Stimulated activated CD8-positive, alpha-beta memory T cell treated with anti-CD3 and anti-CD28 coated beads, Interleukin-12 subunit alpha, Interleukin-12 subunit beta, amount 100 ng/mL, for 1 hour (primary cell): Measurements from ENCODE around the gene TP73.
A peak's percentile ranks its signal among the peaks of the same experiment; 100 is the strongest.
"Not testable (repeated sequence)": the region's sequence is repeated elsewhere in the genome, so short reads cannot be mapped to it uniquely, and the experiment has no call there.

ENCODE experiments used
- DNase-seq: peaks from one replicate; pipeline ENCODE4 v3.0.0-alpha.2; 2020; ENCODE audit warnings: low read depth

Gene TP73

DNA sequence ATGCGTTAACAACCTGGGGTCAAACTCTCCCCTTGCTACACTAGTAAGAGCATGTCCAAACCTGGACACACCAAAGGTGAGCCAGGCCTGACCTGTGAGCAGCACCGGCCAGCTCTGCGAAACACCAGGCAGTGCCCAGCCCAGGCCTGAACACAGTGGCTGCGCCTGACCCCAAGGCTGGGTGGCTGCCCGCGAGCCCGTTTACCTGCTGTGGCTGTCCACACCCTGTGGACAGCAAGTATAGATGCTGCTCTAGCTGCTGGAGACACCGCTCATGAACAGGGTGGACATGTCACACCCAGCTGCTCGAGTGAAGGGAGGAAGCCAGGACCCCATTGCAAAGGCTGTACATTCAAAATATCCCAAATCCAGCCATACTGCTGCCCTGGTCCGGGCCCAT, 92.3 kb downstream of the TP73 start:
- no peak for DNase-seq

DNA sequence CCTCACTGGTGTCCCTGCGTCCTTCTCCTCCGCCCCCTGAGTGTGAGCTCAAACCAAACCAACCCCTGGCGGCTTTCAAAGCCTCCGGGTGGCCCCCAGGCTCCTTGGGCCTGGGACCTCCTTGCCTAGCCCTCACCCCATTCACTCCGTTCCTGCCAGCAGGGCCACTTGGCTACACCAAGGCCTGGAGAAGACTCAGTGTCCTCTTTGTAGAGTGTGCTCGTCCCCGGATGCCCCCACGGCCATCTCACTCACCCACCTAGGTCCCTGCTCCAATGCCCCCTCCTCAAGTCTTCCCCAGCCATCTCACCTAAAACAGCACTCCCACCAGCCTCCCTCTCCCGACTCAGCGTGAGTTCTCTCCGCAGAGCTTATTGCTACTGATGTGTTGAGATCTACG, 92.8 kb downstream of the TP73 start:
- DNase-seq = no peak

DNA sequence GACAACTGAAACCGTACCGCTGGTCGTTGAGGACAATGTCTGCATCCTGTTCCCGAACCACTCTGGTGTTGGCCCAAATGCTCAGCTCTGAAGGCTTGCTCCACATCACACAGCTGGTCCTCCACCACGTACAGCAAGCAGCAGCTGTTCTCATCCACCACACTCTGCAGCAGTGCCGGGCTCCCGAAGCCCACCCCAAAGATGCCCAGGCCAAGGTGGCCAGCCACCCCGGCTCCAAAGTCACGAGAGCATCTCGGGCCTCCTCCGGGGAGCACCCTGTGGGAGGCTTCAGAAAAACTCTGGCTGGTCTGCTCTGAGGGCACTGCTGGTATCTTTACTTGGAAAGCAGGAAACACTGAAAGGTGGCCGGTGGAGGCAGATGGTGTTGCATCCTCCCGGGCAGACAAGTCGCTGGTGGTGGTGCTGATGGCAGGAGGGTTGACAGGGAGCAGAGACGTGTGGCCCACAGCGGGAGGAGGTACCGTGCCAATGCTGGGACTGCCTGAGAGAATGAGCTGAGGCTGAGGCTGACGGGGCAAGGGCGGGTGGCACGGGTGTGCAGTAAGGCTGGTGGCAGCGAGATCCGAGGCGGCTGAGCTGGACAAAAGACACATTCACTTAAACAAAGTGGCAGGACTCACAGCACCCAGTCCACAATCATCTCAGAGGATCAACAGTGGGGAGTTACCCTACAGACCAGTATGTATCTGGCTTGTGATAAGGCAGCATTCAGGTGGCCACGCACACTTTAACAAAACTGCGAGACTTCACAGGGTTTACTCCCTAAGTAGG, 93.5 kb downstream of the TP73 start:
- DNase-seq = no peak

DNA sequence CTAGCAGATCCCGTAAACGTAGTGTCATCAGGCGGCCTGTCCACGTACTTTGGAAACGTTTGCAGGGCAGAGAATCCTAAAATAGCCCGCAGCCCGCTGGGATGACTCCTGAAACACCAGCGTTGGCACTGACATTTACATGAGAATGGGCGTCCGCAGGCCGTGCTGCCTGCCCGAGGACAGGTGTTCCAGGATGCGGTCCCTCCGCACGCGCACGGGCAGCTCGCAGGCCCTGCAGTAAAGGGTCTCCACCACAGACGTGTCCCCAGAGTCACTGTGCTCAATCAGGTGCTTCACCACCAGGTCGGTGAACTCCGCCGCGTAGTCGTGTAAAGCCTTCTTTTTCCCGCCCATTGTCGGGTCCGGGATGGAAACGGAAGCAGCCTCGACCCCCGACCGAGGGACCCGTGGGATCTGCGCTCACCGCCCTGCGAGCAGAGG, 94.1 kb downstream of the TP73 start:
- no peak for DNase-seq

DNA sequence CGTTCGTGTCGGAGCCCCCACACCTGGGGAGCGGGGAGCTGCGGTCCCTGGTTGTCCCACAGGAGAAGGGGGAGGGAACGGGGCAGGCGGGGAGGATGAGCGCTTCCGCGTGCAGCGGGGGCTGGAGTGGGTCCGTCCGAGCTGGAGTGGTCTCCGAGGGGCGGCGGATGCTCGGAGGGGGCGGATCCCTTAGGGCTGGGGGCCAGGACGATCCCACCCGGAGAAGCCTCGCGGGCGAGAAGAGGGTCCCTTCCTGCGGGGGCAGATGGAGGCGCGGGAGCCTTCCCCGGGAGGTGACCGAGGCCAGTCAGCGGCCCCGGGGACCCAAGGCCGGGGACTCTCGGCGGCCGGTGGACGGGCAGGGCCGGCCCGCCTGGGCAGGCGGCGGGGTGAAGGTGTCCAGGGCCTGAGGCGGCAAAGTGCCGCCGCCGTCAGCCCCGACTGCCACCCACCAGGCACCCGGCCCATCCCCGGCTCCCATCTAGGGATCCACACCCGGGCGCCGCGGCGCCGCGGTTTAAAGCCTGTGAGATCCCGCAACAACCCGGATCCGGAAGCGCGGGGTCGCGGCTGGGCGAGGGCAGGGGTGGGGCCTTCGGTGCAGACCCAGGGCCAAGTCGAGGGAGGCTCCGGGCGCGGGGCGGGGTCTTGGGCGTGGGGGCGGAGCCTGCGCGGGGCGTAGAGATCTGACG, 94.7 kb downstream of the TP73 start:
- DNase-seq = peak; percentile 72

DNA sequence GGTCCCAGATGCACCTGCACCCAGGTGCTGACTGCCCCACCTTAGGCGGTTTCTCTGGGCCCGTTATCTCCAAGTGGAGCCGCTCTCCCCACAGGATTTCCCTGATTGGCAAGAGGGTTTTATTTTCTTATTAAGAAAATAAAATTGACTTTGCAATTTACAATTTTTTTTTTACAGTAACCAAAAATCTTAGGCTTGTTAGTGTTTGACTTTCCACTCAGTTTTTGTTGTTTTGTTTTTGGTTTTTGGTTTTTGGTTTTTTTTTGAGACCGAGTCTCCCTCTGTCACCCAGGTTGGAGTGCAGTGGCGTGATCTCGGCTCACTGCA, 95.2 kb downstream of the TP73 start:
- no peak for DNase-seq

DNA sequence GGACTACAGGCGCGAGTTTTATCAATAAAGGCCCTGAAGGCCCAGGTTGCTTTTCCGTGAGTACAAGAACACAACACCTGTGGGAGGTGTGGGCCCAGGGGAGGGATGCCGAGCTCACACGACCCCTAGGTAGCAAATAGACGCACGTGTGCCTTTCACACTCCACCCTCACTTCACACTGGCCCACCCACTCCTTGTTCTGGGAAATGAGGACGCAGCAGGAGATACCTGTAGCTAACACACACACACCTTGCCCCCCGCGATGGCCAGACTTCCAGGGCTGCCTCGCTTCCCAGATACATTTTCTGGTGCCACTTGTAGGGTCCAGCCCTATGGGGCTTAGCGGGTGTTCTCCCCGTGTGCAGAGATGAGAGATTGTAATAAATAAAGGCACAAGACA, 95.6 kb downstream of the TP73 start:
- DNase-seq = no peak

DNA sequence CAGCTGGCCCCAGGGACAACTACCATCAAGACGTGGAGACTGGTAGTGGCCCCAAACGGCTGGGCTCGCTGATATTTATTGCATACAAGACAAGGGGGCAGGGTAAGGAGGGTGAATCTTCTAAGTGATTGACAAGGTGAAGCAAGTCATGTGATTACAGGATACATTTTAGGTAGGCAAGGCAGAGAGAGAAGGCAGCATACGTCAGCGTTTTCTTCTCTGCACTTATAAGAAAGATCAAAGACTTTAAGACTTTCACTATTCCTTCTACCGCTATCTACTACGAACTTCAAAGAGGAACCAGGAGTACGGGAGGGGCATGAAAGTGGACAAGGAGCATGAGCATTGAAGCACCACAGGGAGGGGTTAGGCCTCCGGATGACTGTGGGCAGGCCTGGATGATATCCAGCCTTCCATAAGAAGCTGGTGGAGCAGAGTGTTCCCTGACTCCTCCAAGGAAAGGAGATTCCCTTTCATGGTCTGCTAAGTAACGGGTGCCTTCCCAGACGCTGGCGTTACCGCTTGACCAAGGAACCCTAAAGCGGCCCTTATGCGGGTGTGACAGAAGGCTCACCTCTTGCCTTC, 96.1 kb downstream of the TP73 start:
- not testable (repeated sequence) for DNase-seq

DNA sequence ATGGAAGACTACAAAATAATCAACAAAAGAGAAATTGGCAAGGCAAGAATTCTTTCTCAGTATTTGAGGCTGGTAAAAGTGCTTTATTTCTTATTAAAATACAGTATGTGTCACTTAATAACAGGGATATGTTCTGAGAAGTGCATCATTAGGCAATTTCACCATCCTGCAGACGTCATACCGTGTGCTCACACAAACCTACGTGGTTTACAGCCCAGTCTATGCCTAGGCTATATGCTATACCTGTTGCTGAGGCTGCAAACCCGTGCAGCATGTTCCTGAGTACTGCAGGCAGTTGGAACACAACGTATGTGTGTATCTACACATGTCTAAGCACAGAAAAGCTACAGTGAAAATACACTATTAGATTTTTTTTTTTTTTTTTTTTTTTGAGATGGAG, 97.2 kb downstream of the TP73 start:
- DNase-seq = no peak

DNA sequence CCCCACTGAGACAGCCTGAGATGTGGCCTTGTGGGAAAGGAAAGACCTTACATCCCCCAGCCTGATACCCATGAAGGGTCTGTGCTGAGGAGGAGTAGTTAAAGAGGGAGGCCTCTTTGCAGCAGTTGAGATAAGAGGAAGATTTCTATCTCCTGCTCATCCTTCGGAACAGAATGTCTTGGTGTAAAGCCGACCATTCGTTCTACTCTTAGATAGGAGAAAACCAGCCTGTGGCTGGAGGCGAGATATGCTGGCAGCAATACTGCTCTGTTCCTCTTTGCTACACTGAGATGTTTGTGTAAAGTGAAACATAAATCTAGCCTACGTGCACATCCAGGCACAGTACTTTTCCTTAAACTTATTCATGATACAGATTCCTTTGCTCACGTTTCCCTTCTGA, 98.4 kb downstream of the TP73 start:
- DNase-seq = no peak

DNA sequence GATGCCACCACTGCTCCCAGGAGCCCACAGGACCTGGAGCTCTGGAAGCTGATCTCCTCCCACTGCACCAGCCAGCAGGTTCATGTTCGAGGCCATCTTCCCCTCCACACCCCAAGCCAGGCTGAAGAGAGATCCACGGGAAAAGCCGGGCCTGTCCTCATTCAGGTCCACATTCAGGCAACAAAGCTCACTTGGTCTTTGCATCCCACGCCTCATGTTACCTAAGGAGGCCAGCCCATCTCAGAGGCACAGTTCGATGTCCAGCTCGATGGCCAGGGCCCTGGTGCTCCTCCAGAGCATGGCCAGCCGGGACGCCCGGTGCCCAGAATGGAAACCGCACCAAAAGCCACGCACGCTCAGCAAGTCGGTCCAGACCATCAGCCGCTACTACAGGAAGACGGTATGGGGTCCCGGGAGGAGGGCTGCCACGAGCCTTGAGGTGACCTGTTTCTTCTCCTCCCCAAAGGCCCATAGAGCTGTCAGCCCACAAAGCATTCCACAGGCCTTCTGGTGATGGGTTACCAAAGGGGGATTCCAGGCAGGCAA, 100.2 kb downstream of the TP73 start, which contains the start of gene CCDC27:
CCDC27 (plus strand) TSS at position 51 of the 546 bp plus-strand sequence; CDS start at position 83, 32 bp downstream.
- DNase-seq = no peak

DNA sequence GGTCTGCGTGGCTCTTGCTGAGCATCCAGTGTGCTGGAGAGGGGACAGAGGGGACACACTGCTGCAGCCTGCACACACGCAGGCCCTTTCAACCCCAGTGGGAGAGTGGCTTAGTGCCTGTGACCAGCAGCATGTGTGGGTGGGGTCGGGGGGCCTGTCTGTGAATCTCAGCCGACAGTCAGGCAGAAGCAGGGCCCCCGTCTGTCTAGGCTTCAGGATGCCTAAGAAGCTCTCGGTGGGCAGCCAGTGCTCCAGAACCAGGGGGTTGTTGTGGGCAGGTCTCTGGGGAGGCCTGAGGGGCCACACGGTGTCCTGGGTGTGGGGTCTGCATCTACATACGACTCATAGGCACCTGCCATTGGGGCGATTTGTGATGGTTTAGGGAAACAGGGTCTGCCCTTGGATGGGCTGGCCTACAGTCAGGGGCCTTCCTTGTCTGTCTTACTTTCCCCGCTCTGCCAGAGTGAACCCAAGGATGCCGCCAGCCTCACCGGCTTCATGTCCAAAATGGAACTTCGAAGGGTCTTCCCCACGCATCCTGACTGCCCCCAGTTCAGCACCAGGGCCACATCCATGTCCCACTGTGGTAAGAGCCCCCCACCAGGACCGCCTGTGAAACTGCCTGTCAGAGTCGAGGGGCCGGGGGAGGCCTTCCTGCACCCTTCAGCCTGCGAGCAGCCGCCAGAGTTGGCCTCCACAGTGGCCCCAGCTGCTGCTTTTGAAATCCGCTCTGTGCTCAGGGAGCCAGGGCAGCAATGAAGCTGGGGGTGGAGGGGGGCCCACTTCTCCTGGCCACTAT, 101.5 kb downstream of the TP73 start:
- no peak for DNase-seq

DNA sequence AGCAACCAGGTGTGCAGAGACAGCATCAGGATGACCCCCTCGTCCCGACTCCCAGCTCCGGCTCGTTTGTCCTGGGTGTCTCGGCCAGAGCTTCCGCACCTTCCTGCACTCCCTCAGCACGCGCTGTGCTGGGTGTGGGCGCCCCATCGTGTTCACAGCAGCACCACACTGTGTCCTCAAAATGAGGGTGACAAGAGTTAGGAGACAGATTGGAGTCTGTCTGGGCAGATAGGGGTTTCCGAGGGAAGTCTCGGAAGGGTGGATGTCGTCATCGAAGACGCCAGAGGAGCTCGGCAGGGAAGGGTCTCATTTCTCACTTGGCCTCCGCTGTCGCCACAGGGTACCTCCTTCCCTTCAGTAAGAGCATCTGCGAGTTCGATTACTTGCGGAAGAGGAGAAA, 104.1 kb downstream of the TP73 start:
- no peak for DNase-seq

DNA sequence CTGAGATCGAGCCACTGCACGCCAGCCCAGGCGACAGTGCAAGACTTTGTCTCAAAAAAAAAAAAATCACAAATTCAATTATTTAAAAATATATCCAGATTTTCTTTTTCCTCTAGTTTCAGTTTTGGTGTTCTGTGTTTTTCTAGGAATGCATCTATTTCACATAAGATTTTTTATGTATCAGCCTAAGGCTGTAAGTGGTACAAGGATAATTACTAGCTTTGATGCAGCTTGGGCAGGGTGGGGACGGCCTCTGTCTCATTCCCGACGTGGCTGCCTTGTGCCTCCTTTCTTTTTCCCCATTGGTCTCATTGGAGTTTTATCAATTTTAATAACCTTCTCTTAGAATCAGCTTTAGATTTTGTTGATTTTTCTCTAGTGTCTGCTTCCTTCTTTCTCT, 106.8 kb downstream of the TP73 start:
- DNase-seq = no peak

DNA sequence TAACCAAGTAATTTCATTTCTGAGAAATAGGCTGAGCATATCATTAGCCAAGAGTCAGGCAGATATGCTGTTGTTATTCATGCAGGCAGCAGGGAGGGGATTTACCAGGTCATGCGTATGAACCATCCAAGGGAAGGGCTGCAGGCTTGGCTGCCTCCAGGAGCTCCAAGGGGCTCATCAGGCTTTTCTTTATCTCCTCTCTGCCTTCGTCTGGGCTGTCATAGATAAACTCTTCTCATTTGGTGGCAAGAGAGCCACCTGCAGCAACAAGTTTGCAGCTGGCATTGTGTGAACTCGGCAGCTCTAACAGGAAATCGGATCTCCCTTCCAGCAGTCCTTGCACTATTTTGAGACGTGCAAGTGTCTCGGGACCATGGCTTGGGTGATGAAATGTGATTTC, 107.5 kb downstream of the TP73 start:
- DNase-seq = no peak

DNA sequence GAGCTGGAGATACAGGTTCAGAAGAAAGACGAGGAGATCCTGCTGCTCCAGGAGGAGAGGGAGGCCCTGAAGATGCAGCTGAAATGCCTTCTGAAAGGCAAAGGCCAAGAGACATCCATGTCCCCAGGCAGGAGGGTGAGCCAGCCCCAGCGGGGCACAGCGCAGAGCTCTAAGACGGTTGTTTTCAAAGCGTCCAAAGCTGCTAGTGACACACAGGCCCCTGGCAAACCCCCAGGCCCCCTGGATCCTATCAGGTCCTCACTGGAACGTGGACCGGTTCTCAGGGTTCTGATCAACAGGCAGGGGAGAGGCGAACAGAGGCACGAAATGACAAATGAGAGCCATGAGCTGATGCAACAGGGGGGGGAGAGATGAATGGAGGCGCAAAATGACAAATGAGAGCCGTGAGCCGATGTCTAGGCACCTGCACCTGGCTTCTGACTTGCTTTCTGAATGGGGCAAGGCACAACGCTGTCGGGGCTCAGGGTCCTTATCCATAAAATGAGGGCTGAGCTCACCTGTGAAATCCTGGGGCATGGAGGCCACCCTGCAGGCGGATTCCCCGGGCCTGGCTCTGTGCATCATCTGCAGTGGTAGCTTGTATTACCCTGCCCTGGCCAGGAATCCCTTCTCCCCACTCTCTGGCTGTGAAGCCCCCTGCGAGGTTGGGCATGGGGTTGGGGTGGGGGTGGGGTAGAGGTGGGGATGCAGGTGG, 109.1 kb downstream of the TP73 start:
- DNase-seq = no peak

DNA sequence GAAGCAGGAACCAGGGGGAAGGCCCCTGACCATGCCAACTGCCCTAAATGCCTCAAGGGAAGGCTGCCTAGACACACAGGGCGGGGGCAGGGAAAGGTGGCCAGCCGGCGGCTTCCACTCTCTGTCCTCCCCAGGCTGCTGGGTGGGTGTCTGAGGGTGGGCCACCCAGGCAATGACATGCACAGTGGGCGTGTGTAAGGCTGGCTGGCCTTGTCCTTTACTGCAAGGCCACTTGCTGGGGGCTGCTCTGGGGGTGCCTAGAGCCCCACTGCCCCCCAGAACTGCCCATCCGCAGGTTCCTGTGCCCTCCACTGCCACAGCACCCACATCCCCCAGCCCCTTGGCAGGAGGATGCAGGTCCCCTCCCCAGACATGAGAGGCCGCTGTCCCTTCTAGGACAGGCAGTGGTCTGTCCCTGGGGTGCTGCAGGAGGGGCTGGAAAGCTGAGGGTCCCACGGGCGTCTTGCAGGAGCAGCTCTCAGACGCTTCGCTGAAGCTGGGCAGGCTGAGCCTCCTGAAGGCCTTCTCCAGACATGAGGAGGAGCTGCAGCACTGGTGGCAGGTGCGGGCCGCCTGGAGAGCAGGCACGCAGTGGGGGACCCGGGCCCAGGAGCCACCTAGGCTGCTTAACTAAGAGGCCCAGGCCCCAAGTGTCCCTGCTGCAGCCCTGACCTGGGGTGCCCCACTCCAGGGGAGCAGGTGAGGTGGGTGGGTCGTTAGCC, 110.0 kb downstream of the TP73 start:
- no peak for DNase-seq

DNA sequence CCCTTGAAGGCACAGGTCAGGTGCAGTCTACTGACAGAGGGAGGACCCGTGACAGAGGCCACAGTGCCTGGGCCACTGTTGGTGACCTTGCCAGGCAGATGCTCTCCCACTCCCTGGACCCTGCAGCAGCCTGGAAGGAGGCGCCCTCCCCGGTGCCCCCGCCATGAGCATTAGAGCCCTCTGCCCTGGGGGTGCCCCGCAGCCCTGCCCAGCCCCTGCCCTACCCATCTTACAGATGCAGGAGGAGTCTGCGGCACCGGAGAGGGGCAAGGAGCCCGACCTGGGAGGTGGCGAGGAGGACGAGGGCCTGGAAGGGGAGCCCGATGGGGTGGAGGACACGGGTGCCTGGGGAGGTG, 110.5 kb downstream of the TP73 start:
- no peak for DNase-seq

DNA sequence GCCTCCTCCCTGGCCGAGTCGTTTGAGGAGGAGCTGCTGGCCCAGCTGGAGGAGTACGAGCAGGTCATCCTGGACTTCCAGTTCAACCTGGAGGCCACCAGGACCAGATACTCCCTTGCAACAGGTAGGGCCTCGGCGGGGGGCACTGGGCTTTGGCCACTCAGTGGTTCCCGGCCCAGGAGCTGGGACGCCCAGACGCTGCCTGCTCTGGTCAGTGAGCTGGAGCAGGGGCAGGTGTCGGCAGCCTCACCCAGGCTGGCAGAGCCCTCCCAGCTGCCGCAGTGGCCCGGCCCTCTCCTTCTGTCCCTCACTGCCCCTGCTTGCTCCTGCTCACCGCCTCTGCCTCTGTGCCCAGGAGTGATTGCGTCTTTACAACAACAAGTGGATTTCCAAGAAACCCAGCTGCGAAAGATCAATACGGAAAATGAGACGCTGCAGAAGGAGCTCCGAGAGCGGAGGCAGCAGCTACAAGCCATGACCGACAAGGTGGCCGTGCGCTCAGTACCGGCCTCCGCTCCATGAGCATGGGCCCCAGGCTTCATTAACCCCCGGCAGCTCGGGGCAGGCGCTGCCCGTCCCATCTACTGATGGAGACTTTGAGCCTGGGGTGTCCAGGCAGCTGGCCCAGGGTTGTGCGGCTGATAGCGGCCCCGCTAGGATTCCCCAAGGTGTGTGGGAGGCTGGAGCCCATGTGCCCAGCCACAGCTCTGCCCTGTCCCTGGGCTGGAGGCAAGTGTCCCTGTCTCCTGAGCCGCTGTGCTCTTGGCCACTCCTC, 111.2 kb downstream of the TP73 start:
- no peak for DNase-seq

DNA sequence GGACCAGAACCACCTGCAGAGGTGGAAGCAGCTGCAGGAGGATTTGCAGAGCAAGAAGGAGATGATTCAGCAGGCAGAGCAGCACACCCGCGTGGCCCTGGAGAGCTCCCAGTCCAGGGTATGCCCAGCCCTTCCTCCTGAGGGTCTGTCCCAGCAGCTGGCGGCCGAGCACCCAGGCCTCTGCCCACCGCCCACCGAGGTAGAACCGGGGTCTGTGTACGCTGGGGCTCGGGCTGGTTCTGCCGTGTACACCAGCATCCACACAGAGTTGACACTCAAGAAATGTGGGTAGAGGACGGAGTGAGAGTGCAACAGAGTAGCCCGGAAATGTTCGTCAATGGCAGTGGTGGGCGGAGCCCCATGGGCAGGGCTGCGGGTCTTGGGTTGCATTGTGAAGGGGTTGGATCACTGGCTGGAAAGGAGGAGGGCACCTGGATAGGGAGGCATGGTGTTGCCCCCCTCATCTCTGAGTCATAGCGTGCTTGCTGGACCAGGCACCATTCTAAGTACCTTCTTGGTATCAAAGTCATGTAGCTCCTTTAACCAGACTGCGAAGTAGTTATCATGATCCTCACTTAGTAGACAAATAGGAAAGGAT, 115.1 kb downstream of the TP73 start:
- no peak for DNase-seq
